GM18867 (cell line): ENCODE results near the gene CNR1.
"Not testable (repeated sequence)": the region's sequence is repeated elsewhere in the genome, so short reads cannot be mapped to it uniquely, and the experiment has no call there.

Source experiments
- ATAC-seq: cut with Tn5 transposase; IDR thresholded peaks from one replicate; pipeline ENCODE4 v1.9.1; 2021; ENCODE audit warnings: mild to moderate bottlenecking, moderate library complexity; ENCODE audit not compliant: unreplicated experiment

Gene CNR1

DNA sequence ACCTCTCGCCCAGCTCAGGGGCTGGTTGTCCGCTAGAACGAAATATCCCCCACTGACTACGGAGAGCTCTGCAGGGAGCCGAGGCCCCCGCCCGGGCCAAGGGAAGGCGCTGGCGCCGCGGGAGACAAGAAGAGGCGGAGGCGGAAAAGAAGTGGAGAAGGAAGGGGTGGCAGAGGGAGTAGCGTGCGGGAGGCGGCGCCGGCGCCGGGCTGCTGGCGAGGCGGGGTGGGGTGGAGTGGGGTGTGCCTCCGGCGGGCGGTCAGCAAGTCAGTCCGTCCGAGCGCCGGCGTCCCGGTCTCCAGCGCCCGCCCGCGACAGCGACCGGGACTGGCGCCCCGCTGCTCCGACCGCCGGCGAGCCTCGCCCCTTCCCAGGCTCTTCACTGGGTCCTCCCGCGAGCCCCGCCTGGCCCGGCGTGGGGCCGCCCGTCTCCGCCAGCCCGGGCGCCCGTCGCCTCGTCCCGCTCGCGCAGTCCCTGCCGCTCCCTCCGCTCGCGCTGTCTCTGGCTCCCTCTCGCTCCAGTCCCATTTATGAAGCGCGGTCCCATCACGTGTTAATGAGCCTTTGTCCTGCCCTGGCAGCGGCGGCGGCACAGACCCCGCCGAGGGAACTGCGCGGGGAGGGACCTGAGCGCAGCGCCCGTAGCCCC lies at the start of gene CNR1:
TSS of gene CNR1 (minus strand) at position 504 of the 649 bp plus-strand sequence. CDS start 21,073 bp downstream, outside the sequence.
- peak; percentile 52 for ATAC-seq

DNA sequence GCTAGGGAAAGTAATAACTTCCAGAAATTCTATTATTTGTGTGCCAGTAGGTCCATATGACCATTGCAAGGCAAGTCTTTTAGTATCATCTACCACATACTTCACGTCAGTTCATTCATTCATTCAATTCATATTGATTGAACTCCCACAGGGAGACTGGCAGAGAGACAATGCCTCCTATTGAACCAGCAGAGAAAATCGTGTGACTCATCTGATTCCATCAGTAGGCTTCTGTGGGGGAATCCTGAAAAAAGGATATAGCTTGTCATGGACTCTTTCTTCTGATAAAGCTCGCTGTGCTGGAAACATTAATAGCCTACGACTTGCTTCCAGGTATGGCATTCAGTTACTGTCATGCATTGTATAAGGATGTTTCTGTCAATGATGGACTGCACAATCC lies 45.3 kb upstream of the CNR1 start:
- no peak for ATAC-seq

DNA sequence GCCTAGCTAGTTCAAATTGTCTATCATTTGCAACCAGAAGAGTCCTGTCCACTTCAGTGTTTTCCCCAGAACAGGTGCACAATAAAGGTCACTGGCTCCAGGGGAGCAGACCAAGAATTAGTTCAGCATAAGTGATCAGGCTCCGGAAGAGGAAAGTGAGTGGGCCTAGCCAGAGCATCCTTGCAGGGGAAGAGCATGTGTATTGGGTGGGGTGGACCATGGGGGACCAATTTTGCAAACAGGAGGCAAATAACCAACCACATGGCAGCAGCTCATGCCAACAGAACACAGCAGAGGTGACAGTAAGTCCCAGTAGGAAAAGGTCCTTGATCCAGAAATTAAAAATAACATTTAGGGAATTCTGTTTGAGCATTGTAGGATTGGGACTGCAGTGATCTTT lies 43.2 kb upstream of the CNR1 start:
- no peak for ATAC-seq

DNA sequence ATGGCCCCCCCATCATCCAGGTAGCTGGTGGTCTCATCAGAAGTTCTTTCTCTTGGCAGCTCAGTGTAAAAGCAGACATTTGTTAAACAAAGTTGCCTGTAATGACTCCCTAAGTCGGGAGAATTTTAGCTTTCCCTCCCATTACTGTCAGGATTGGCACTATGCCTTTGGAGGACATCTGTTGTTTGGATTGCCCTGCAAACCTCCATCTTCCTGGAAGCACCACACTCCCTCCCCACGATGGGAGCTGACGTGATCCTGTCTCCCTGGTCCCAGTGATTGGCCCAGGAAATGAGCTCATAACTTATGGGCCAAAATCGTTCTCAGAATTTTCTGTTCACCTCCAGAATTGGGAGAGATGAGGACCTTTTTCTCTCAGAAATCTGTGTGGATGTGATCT lies 42.6 kb upstream of the CNR1 start:
- ATAC-seq, result no peak

DNA sequence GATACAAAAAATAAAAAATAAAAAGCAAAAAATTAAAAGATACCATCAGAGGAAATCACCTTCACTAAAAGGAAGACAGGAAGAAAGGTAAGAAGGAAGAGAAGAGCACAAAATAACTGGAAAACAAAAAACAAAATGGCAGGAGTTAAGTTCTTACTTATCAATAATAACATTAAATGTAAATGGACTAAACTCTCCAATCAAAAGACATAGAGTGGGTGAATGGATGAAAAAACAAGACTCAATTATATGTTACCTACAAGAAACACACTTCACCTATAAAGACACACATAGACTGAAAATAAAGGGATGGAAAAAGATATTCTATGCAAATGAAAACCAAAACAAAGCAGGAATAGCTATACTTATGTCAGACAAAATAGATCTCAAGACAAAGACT lies 35.6 kb upstream of the CNR1 start:
- not testable (repeated sequence) for ATAC-seq

DNA sequence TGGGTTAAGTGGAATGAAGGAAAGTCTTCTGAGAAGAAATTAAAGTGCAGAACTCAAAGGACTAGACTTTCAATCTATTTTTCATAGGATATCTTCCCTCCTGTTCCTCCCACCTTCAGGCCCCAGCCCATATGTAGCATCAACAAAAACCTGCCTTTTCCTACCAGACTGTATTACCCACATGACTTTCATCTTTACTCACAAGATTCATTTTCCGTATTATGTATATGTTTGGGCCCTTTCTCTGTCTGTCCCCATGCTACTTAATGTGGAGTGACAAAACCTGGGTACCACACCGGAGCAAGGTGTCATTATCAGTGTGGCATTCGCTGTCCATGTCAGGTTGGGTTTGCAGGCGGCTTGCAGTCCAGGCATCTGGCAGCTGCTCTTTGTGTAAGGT lies 18.8 kb upstream of the CNR1 start:
- no peak for ATAC-seq

DNA sequence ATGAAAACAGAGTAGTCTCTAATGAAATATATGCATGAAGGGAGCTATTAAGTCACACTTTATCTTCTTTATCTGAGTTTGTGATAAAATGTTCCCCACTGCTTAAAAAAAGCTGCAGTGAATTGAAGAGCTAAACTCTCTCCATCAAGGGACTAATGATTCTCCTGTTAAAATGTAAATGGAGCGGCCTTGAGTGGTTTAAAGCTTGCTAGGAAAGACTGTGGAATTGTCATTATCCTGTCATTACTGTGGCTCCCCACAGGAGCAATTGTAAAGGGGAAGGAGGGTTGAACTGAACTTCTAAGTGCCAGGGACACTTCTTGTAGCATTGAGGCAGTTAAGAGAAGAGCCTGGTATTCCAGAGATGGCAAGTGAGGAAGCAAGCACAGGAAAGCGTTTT lies 17.3 kb upstream of the CNR1 start:
- ATAC-seq, result no peak

DNA sequence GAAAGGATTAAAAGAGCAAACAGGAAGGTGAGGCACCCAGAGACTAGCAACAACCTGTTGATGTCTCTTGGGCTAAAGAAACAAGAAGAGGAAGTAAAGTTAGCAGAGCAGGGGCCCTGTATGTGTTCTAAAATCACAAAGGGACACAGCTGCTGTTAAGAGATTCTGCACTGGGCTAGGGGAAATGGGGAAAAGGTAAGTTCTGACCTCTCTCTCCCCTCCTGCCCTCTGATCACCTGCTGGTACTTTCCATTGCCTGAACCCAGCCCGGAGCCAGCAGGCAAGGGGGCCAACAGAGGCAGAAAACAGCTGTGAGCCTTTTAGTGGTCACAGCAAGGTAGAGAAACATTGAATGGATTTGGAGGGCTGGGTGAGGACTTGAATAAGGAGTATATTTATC lies 13.5 kb upstream of the CNR1 start:
- ATAC-seq, result peak; percentile 68

DNA sequence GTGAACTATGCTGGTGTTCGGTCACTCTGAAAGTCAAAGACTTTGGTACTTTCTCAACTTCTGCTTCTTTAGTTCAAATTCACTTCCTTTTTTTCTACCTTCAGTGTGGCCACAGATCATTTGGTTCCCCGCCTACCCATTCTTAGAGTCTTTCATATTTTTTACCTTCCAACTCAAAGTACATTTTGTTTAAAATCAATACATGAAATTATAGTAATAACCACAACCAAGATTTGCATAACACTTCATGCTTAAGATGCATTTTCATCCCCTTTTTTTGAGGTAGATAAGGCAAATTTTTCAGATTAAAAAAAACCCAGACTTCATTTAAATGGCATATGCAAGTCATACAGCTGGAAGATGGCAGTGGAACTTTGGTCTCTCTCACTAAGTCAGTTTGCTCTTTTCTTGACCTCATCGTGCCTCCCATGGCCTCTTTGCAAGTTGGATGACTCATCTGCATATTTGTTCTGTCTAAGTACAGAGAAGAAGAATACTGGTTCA lies 11.9 kb upstream of the CNR1 start:
- ATAC-seq, result peak; percentile 80

DNA sequence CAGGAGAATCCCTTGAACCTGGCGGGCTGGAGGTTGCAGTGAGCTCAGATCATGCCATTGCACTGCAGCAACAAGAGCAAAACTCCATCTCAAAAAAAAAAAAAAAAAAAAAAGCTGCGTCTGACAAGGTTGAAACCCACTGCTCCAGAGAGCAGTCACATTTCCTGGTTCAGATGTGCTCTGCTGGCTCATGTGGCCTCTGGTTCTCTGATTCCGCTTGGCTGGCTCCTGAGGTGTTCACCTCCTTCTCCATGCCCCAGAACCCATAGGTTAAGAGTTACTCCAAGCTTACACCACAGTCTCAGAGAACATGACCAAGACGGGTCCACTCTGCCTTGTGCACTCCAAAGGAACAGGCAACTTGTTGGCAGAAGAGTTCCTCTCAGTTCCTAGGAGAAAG lies 8.8 kb upstream of the CNR1 start:
- no peak for ATAC-seq

DNA sequence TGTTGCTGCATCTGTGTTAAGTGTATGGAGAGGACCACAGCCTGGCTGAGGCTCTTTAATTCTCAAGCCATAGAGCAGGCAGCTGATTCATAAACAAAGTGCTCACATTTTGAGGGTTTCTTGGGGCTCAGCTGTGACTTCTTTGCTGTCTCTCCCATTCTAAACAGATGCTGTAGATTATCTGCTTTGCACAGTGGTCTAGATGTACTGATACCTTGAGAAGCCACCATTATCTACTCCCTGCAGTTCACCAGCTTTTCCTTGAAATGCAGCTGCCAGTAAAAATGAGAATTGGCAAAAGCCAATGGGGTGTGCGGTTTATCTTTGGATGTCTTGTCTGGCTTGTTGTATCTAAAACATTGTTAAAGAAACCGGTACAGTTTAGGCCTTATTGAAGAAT lies 5.2 kb upstream of the CNR1 start:
- no peak for ATAC-seq

DNA sequence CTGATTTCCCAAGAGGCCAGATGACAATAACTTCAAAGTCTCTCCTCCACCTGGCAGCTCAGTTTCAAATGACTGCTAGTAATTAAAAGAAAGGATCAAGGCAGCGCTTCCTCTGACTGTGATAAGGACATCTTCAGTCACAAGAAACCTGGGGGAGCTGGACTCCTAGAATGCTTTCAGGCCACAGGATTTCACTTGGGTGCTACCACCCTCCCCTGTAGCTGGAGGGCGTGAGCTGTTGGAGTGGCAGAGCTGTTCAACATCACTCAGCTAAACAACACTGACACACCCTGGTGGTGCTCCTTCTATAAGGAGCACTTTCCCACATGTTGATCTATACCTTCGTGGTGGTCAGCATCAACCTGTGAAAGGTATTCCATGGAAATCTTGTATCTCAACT lies 2.2 kb upstream of the CNR1 start:
- ATAC-seq, result no peak

DNA sequence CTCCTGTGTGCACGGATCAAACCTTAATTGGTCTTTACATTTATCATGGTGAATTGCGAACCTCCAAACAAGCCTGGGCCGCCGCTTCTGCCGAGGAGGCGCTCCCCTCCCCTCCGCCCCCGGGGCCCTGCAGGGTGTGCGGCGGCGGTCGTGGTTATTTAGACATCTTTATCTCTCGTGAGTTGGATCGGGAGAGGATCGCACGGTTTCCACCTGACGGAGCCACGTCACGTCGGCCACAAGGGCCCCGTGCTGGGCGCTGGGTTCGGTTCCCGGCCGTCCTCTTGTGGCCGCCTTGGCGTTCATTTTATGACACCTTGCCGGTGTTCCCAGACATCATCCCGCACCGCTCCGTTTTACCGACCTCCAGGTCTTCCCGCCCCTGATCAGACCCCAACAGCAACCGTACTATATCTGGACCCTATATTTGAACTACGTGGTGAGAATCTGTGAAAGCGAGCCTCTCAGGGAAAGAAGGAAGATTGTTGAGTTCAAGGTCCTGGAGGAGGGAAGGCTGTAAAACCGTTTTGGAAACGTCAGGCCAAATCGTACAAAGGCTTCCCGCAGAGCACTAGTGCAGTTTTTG lies 1.3 kb upstream of the CNR1 start:
- ATAC-seq, result no peak

DNA sequence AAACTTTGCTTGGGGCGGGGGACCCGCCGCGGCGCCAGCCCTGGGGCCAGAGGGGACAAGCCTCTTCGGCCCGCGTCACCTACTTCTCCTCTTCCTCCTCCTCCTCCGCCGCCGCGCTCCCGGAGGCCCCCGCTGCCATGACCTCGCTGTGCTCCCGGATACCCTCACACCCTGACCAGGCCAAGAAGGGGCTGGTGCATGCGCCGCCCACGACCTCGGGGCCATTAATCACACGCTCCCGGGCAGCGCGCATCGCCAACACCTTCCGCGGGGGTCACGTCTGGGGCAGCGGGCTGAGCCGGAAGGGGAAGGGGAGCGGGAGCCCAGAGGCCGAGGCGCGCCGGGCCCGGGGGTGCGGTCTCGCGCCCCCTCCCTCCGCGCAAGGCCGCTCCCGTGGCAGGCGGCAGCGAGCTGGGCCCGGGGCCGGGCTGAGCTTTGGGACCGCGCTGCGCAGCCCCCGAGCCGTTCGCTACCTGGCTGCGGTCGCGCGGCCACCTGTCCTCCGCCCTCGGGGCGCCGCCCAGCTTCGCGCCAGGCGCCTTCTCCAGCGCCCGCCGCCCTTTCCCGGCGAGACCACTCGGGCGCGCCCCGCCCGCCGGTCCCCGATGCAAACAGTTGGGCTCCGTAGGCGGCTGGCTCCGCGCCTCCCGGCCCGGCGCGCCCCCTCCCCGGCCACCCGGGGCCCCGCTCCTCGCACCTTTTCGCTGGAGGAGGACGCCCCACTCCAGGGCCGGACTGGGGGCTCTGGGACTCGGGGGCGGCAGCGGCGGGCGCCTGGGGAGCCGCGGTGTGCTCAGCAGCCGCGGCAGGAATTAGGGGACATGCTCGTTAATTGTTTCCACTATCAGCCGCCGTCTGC lies 575 bp upstream of the CNR1 start:
- peak; percentile 41 for ATAC-seq

DNA sequence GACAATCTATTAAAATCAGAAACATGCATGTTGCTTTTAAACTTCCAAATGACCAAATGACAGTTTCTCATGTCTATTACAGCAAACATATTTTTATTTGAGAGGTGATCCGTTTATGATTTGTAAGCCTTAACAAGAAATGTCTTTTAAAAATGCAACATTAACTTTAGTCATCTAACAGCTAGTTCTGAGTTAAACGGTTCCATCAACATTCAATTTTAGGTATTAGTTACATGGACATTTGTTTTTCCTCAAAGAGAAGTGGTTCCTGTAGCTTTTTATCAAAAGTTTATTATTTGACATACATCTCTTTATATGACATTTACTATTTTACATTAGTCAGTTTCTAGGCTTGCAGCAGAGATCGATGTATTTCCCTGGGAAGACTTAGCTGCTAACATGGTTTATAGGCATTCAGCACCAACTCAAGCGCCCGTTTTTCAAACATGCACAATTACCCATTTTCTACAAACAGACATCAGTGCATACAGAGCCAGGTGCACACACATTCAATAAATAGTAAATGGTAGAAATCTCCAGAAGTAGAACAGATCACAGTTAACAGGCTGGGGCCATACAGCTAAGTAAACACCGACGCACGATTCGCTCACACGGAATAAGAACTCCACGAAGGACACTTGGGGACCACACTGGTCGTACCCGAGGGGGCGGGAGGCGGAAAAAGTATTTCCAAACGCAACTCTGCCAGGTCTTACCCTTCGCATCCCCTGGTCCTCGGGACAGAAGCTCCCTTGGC lies 882 bp downstream of the CNR1 start:
- ATAC-seq, result peak; percentile 3

DNA sequence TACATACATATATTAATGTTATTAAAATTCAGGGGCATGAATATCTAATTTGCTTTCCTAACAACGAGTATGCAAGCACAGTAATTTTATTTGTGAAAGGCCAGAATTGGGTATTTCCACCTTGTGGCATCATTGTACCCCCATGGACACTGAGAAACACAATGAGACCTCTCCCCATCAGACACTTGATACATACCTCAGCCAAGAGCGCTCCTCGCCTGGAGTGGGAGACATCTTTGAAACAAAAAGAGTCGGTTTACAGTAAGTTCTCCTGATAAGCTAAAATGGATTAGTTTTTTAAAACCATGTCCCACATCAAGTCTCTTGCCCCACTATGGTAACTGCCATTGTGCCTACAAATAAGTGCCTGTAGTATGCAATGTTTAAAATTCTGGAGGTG lies 2.1 kb downstream of the CNR1 start:
- ATAC-seq, result no peak

DNA sequence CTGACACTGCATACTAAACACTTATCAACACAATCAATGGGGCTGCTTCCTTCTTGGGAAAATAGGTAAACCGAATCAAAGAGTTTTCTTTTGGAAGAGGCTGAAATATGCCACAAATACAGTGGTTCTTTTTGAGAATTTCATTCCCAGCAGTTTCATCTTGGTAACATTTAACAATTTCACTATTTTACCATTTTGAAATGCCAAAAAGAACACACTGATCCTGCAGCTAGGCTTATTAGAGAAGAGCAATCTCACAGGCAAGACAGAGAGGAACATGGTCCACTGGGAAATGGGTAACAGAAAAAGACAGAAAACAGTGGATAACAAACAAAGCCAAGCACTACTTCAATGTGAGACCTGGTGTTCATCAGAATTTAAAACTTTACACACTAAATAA lies 2.5 kb downstream of the CNR1 start:
- ATAC-seq, result no peak

DNA sequence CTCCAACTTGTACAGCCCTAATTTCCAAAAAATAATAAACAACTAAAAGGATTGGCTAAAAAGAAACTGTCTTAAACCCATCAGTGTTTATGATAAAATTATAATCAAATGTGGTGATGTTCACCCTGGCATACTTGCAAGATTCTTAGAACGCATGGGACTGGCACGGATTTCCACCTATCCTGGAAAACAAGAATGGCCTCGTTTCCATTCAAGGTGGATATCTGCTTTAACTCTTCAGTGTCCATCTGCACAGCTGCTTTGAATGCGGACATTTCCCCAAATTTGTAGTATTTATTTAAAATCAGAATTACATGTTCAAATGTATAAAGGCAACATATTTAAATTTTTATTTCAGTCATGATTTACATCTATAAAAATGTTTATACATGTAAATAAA lies 4.2 kb downstream of the CNR1 start:
- ATAC-seq, result no peak

DNA sequence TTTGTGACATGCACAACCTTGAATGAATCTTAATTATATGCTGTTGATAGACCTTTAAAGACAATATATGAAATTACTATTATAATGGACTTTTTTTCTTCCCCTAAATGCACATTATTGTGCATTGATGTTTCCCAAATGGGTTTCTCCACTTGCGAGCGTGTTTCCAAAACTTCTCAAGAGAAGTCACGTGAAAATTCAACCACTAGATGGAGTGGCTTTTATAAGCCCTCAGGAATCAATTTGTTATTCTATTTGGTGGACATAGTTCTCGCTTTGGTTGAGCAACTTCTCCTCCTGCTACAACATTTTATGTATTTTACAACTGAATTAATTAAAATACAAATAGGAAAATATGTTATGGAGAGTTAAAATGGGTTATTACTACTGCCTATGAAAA lies 9.0 kb downstream of the CNR1 start:
- ATAC-seq, result no peak

DNA sequence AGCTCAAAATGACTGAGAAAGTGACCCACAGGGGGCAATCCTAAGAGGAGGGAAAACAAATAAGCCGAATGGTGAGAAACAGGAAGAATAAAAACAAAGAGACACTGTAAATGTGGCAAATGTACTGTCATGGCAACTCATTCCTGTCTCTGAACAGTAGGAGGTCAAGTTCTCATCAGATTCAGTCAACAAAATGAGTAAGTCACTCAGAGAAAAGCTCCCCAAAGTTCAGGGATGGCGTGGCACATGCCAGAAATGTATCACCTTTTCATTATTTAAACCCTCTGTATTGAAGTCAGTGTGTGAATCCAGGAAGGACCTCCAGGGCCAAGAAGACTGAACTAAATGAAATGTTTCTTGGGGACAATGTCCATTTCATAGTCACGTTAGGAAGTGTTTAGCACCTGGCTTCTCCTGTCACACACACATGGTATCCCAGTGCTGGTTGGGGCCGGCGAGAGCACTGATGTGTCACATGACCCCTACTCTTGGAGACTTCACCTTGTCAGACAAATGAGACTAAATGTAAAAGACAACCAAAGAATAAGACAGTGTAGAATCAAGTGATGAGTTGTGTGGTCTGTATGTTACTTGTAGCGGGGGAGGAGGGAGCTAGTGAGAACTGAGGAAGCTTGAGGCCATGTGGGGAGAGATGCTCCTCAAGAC lies 20.7 kb downstream of the CNR1 start:
- no peak for ATAC-seq
